Keratinocyte (primary cell): Measurements from ENCODE around the gene BOD1L1. TPM values are rescaled to one million over a fixed set of nuclear protein-coding genes. Genes with fewer than 3 reads are reported as not detected.

ENCODE experiments used
- DNase-seq: peaks from one replicate; pipeline ENCODE4 v3.0.0-alpha.2; 2011; ENCODE audit warnings: low read depth, missing footprints, low spot score
- FAIRE-seq: peaks from 2 replicates; lab custom pipeline; 2011; peaks lifted over from hg19 to GRCh38; lab: Jason Lieb, UNC
- H2AFZ ChIP-seq: 2 replicates; pipeline ENCODE4 v1.6.0; 2012; ENCODE audit warnings: low read length, control low read depth, inconsistent platforms; ENCODE audit not compliant: control insufficient read depth
- H3K27ac ChIP-seq: 2 replicates; pipeline ENCODE4 v1.5.1; 2011; ENCODE audit warnings: low read length; ENCODE audit not compliant: control insufficient read depth, insufficient read depth
- H3K27me3 ChIP-seq: 3 replicates; pipeline ENCODE4 v1.6.0; 2011; ENCODE audit warnings: low read length; ENCODE audit not compliant: control insufficient read depth, insufficient read depth; ENCODE audit errors: extremely low read depth
- H3K36me3 ChIP-seq, 2 experiments: 2 replicates in 1 of 2; 3 replicates in 1 of 2; pipeline ENCODE4 v1.5.1; 2011; ENCODE audit warnings: low read length in 2 of 2, mild to moderate bottlenecking in 1 of 2; ENCODE audit not compliant: control insufficient read depth in 2 of 2, insufficient read depth in 2 of 2; ENCODE audit errors: extremely low read depth in 1 of 2
- H3K4me1 ChIP-seq: 3 replicates; pipeline ENCODE4 v1.5.1; 2011; ENCODE audit warnings: low read length; ENCODE audit not compliant: control insufficient read depth, insufficient read depth; ENCODE audit errors: extremely low read depth
- H3K4me2 ChIP-seq: 3 replicates; pipeline ENCODE4 v1.6.0; 2011; ENCODE audit warnings: low read depth, low read length; ENCODE audit not compliant: control insufficient read depth, insufficient read depth; ENCODE audit errors: extremely low read depth
- H3K4me3 ChIP-seq, 3 experiments: fragments of 200-600 bp in 1 of 3; sonication (generic) in 1 of 3; 2 replicates in 2 of 3; 3 replicates in 1 of 3; pipeline ENCODE4 v1.5.1; 2011 to 2016; ENCODE audit warnings: low read length in 3 of 3, mild to moderate bottlenecking in 3 of 3, control low read depth in 2 of 3, inconsistent platforms in 1 of 3, low read depth in 1 of 3, mixed read lengths in 1 of 3, mixed run types in 1 of 3, moderate library complexity in 1 of 3; ENCODE audit not compliant: control insufficient read depth in 2 of 3, insufficient read depth in 2 of 3; ENCODE audit errors: extremely low read depth in 1 of 3
- H3K79me2 ChIP-seq: 2 replicates; pipeline ENCODE4 v1.6.0; 2012; ENCODE audit warnings: low read length; ENCODE audit not compliant: control insufficient read depth, insufficient read depth
- H3K9ac ChIP-seq: 3 replicates; pipeline ENCODE4 v1.6.0; 2011; ENCODE audit warnings: low read length; ENCODE audit not compliant: control insufficient read depth, insufficient read depth; ENCODE audit errors: extremely low read depth
- H3K9me1 ChIP-seq: 3 replicates; pipeline ENCODE4 v1.6.0; 2011; ENCODE audit warnings: low read length; ENCODE audit not compliant: control insufficient read depth, insufficient read depth; ENCODE audit errors: extremely low read depth
- H3K9me3 ChIP-seq: 2 replicates; pipeline ENCODE4 v1.5.1; 2012; ENCODE audit warnings: low read depth, low read length; ENCODE audit not compliant: control insufficient read depth
- H4K20me1 ChIP-seq: 3 replicates; pipeline ENCODE4 v1.6.0; 2011; ENCODE audit warnings: low read length; ENCODE audit not compliant: control insufficient read depth, insufficient read depth; ENCODE audit errors: extremely low read depth
- CTCF ChIP-seq, 3 experiments: IDR thresholded peaks in 1 of 3; conservative IDR thresholded peaks in 1 of 3; optimal IDR thresholded peaks in 1 of 3; 2 replicates in 2 of 3; 3 replicates in 1 of 3; pipeline versions ENCODE3 to v1.5.1; 2011; ENCODE audit warnings: low read length in 3 of 3, mild to moderate bottlenecking in 3 of 3, moderate library complexity in 2 of 3, control low read depth in 1 of 3, inconsistent platforms in 1 of 3; ENCODE audit not compliant: insufficient read depth in 2 of 3; ENCODE audit errors: extremely low read depth in 1 of 3
- EZH2 ChIP-seq: IDR thresholded peaks from one replicate; pipeline ENCODE4 v1.6.1; 2012; ENCODE audit warnings: inconsistent platforms, mild to moderate bottlenecking, low read length, moderate library complexity
- dilution Hi-C: fragments of 300-500 bp; cut with MboI; formaldehyde crosslinking; loops from one replicate; pipeline ENCODE4 v1.7.0; 2020; ENCODE audit warnings: low sequenced_read_pairs; ENCODE audit not compliant: extremely low pct_ligation_motif_present
- polyA plus RNA-seq, 5 experiments: library from polyadenylated mRNA; depleted of rRNA in 3 of 5; stranded (reverse) in 3 of 5; stranded (forward) in 1 of 5; unstranded in 1 of 5; fragments of >200 nt; gene quantifications; 1 replicate in 1 of 5; 2 replicates in 3 of 5; 3 replicates in 1 of 5; pipeline versions ENCODE4 v1.2.1 to v1.2.3, GENCODE V29; 2011 to 2012; ENCODE audit warnings: missing spikeins in 2 of 5, low read depth in 1 of 5, low replicate concordance in 1 of 5

Gene BOD1L1
- polyA plus RNA-seq, 1 donor (not counting 4 experiments of a cell fraction or from before 2014, with no cell fraction given), result 20.6 TPM

- dilution Hi-C loops, result no loop called here
- Histone ChIP-seq H3K27ac (no peak overlapping the region), H3K79me2 (no peaks in the 10 kb centered on the region), H3K27me3 (no peaks in the 10 kb centered on the region), H3K9me3 (no peaks in the 10 kb centered on the region), H3K9ac (no peak overlapping the region), H2AFZ (no peak overlapping the region), H3K4me2 (no peak overlapping the region), H3K4me1 (no peaks in the 10 kb centered on the region), H3K36me3 (peaks cover 13% of the 10 kb centered on the region in 2 experiments), H3K4me3 (no peak overlapping the region), H4K20me1 (no peaks in the 10 kb centered on the region), H3K9me1 (no peaks in the 10 kb centered on the region)
- no peak for FAIRE-seq
- TF ChIP-seq EZH2 (no peak), CTCF (optimal IDR thresholded peaks at IDR 0.05 in 1 of 3, IDR thresholded peaks at IDR 0.05 in 1 of 3, conservative IDR thresholded peaks at IDR 0.05 in 1 of 3; ENCODE audit: extremely low read depth in 1 of 3, insufficient read depth in 2 of 3, low read length in 3 of 3) (no peak)
- no peak for DNase-seq
These were observed 56.6 kb downstream of the BOD1L1 start for GRCh38 chr4:13570916-13571315.

GRCh38 chr4:13567125-13567524 lies 60.4 kb downstream of the BOD1L1 start:
- FAIRE-seq (no peak), DNase-seq (no peak)
- H3K9ac ChIP-seq, result no peak overlapping the region
- TF ChIP-seq CTCF (optimal IDR thresholded peaks at IDR 0.05 in 1 of 3, IDR thresholded peaks at IDR 0.05 in 1 of 3, conservative IDR thresholded peaks at IDR 0.05 in 1 of 3; ENCODE audit: extremely low read depth in 1 of 3, insufficient read depth in 2 of 3, low read length in 3 of 3) (no peak), EZH2 (no peak)
- H3K4me2 ChIP-seq, result no peak overlapping the region
- no peaks in the 10 kb centered on the region for H3K27me3 ChIP-seq
- no peaks in the 10 kb centered on the region for H3K79me2 ChIP-seq
- no peaks in the 10 kb centered on the region for H3K4me1 ChIP-seq
- H3K9me1 ChIP-seq, result no peaks in the 10 kb centered on the region
- peaks cover 5% of the 10 kb centered on the region in 2 experiments for H3K36me3 ChIP-seq
- H3K4me3 ChIP-seq, result no peak overlapping the region
- no peak overlapping the region for H3K27ac ChIP-seq
- no peaks in the 10 kb centered on the region for H4K20me1 ChIP-seq
- no peaks in the 10 kb centered on the region for H3K9me3 ChIP-seq
- dilution Hi-C loops, result no loop called here
- H2AFZ ChIP-seq, result no peak overlapping the region
